PFSK-1 (cell line): ENCODE measurements around the gene GNA14. TPM values are rescaled to one million over a fixed set of nuclear protein-coding genes. Genes with fewer than 3 reads are reported as not detected.

Experiments used
- FOXP2 ChIP-seq: optimal IDR thresholded peaks from 2 replicates; pipeline ENCODE3; 2011; ENCODE audit warnings: borderline replicate concordance, control low read depth, inconsistent platforms; ENCODE audit not compliant: insufficient read depth; ENCODE audit errors: extremely low read length, extremely low read depth
- POLR2AphosphoS5 ChIP-seq: IDR thresholded peaks from 2 replicates; pipeline ENCODE4 v1.6.1; 2012; ENCODE audit warnings: low read depth, mild to moderate bottlenecking, control low read depth, low read length, moderate library complexity
- SIN3A ChIP-seq: IDR thresholded peaks from 2 replicates; pipeline ENCODE4 v1.6.1; 2012; ENCODE audit warnings: mild to moderate bottlenecking, low read length, moderate library complexity, borderline replicate concordance; ENCODE audit not compliant: insufficient read depth
- TAF1 ChIP-seq: IDR thresholded peaks from 2 replicates; pipeline ENCODE4 v1.6.1; 2012; ENCODE audit warnings: low read length, control low read depth, borderline replicate concordance; ENCODE audit not compliant: insufficient read depth
- polyA plus RNA-seq: library from polyadenylated mRNA; unstranded; fragments of >200 nt; gene quantifications from one replicate; pipeline ENCODE4 v1.2.1, GENCODE V29; 2012; ENCODE audit warnings: low read depth, missing spikeins; ENCODE audit not compliant: insufficient read length
- TF ChIP-seq, protein P1 (sequence below), 2 experiments: IDR thresholded peaks; 2 replicates each; pipeline versions ENCODE4 v1.6.1 to v1.8.0; 2011 to 2012; ENCODE audit warnings: low read depth in 2 of 2, low read length in 2 of 2, control low read depth in 1 of 2, inconsistent platforms in 1 of 2, mild to moderate bottlenecking in 1 of 2, moderate library complexity in 1 of 2; ENCODE audit not compliant: insufficient read depth in 1 of 2

The GNA14 gene
- polyA plus RNA-seq: not detected

GRCh38 chr9:77648234-77649108, at the start of gene GNA14:
Gene GNA14, minus strand, starts transcription at chr9:77648322. Its CDS starts 529 bp downstream, at chr9:77647793.
- TF ChIP-seq TAF1 (no peak), FOXP2 (no peak), SIN3A (no peak), POLR2AphosphoS5 (no peak)
- TF ChIP-seq, protein P1, sequence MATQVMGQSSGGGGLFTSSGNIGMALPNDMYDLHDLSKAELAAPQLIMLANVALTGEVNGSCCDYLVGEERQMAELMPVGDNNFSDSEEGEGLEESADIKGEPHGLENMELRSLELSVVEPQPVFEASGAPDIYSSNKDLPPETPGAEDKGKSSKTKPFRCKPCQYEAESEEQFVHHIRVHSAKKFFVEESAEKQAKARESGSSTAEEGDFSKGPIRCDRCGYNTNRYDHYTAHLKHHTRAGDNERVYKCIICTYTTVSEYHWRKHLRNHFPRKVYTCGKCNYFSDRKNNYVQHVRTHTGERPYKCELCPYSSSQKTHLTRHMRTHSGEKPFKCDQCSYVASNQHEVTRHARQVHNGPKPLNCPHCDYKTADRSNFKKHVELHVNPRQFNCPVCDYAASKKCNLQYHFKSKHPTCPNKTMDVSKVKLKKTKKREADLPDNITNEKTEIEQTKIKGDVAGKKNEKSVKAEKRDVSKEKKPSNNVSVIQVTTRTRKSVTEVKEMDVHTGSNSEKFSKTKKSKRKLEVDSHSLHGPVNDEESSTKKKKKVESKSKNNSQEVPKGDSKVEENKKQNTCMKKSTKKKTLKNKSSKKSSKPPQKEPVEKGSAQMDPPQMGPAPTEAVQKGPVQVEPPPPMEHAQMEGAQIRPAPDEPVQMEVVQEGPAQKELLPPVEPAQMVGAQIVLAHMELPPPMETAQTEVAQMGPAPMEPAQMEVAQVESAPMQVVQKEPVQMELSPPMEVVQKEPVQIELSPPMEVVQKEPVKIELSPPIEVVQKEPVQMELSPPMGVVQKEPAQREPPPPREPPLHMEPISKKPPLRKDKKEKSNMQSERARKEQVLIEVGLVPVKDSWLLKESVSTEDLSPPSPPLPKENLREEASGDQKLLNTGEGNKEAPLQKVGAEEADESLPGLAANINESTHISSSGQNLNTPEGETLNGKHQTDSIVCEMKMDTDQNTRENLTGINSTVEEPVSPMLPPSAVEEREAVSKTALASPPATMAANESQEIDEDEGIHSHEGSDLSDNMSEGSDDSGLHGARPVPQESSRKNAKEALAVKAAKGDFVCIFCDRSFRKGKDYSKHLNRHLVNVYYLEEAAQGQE (IDR thresholded peaks at IDR 0.05; ENCODE audit: insufficient read depth in 1 of 2, low read depth in 2 of 2, low read length in 2 of 2): no peak

DNA sequence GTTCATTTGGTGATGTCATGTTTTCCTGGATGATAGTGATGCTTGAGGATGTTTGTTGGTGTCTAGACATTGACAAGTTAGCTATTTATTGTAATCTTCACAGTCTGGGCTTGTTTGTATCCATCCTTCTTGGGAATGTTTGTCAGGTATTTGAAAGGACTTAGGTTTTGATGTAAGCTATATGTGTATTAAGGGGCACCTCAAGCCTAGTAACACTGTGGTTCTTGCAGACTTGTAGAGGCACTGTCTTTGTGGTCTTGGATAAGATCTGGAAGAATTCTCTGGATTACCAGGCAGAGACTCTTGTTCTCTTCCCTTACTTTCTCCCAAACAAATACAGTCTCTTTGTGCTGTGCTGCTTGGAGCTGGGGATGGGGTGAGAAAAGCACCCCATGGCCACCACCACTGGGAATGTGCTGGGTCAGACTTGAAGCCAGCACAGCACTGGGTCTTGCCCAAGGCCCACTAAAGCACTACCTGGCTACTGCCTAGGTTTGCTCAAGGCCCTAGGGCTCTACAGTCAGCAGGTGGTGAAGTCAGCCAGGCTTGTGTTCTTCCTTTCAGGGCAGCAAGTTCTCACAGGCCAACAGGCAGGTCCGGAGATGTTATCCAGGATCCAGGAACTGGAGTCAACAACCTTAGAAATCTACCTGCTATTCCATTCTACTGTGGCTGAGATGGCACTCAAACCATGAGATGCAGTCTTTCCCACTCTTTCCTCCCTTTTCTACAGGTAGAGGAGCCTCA, 49.3 kb upstream of the GNA14 start:
- TF ChIP-seq FOXP2 (no peak), POLR2AphosphoS5 (no peak), SIN3A (no peak), TAF1 (no peak)

GRCh38 chr9:77680581-77680980, 32.5 kb upstream of the GNA14 start:
- no peak for TF ChIP-seq SIN3A
- TF ChIP-seq, protein P1 (IDR thresholded peaks at IDR 0.05; ENCODE audit: insufficient read depth in 1 of 2, low read depth in 2 of 2, low read length in 2 of 2): no peak
- no peak for TF ChIP-seq TAF1
- no peak for TF ChIP-seq POLR2AphosphoS5
- TF ChIP-seq FOXP2: no peak

DNA sequence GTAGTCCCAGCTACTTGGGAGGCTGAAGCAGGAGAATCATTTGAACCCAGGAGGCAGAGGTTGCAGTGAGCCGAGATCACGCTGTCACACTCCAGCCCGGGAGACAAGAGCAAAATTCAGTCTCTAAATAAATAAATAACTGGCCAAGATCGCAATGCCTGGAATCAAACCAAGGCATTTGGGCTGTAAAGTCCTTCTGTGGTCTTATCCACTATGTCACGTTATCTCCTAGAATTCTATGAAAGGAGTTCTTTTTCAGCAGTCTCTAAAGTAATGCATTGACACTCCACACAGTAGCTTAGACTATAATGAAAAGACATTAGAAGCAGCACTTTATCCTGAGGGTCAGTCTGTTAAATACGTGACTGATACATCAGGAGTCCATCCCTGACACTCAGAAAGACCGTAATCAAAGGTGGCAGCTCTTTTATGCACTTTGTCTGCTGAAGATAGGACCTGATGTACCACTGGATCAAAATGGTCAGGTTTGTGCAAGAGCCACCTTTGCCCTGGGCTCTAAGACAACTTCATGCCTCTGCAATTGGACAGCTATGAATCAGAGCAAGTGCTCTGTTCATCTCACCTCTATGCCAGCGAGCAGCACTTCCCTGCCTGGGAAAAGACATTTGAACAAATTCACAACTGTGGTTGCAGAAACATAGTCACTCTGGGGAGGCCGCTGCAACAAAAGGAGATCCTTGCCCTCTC, 31.7 kb upstream of the GNA14 start:
- TF ChIP-seq, protein P1 (IDR thresholded peaks at IDR 0.05; ENCODE audit: insufficient read depth in 1 of 2, low read depth in 2 of 2, low read length in 2 of 2): no peak
- TF ChIP-seq TAF1: no peak
- TF ChIP-seq FOXP2: no peak

GRCh38 chr9:77679088-77679487, 31.0 kb upstream of the GNA14 start:
- TF ChIP-seq SIN3A (no peak), TAF1 (no peak), POLR2AphosphoS5 (no peak)
- TF ChIP-seq, protein P1 (IDR thresholded peaks at IDR 0.05; ENCODE audit: insufficient read depth in 1 of 2, low read depth in 2 of 2, low read length in 2 of 2): no peak
